Mucosa of descending colon (tissue), 3 donors: ENCODE results near the gene PBX3. TPM values are rescaled to one million over a fixed set of nuclear protein-coding genes. Genes with fewer than 3 reads are reported as not detected.

Experiments used
- ATAC-seq: fragments of 200-7000 bp; cut with Tn5 transposase; one replicate; pipeline ENCODE4 v1.9.1; 2020; ENCODE audit warnings: mild to moderate bottlenecking, moderate library complexity
- DNase-seq, 3 donors: peaks; one replicate each; pipeline ENCODE4 v3.0.0-alpha.2; 2020
- H3K36me3 ChIP-seq: fragments of 200-600 bp; one replicate; pipeline ENCODE4 v1.8.0; 2021; ENCODE audit warnings: low read depth, mild to moderate bottlenecking
- H3K4me1 ChIP-seq: fragments of 200-600 bp; one replicate; pipeline ENCODE4 v1.8.0; 2021; ENCODE audit warnings: low read depth, mild to moderate bottlenecking
- H3K4me3 ChIP-seq: fragments of 200-600 bp; one replicate; pipeline ENCODE4 v1.8.0; 2021; ENCODE audit warnings: mild to moderate bottlenecking
- H3K9me3 ChIP-seq: fragments of 200-600 bp; one replicate; pipeline ENCODE4 v1.8.0; 2021; ENCODE audit warnings: mild to moderate bottlenecking
- intact Hi-C, 2 donors: fragments of 100-400 bp; cut with DNase I in 1 of 2; cut with micrococcal nuclease in 1 of 2; formaldehyde crosslinking; loops; one replicate each; pipeline versions ENCODE4 v1.11.0 to v1.11.1; 2022; cut with DNase I, micrococcal nuclease
- total RNA-seq, 3 donors: library from RNA; stranded (reverse); fragmentation: NEBNext Ultra II Directional in 2 of 3; extraction: Animal tissue kit (Norgen Biotek cat#: 25700) in 2 of 3; gene quantifications; one replicate each; pipeline versions ENCODE4 v1.2.1 to v1.2.4, GENCODE V29; 2021 to 2023
- TF ChIP-seq, protein P1 (sequence below): fragments of 200-600 bp; IDR thresholded peaks from one replicate; pipeline ENCODE4 v1.8.0; 2022; ENCODE audit warnings: antibody characterized with exemption, mild to moderate bottlenecking
- donor health status: DM: no; HTN: no; CAD: no; lungs with moderate emphysema.
- donor health status: DM: no; HTN: no; CAD: no.
- donor health status: DM: no; HTN: yes; CAD: no.

Gene PBX3
- total RNA-seq, 3 donors from 2014 or later, result 11.7 to 71.7 (median 17.4) TPM

DNA sequence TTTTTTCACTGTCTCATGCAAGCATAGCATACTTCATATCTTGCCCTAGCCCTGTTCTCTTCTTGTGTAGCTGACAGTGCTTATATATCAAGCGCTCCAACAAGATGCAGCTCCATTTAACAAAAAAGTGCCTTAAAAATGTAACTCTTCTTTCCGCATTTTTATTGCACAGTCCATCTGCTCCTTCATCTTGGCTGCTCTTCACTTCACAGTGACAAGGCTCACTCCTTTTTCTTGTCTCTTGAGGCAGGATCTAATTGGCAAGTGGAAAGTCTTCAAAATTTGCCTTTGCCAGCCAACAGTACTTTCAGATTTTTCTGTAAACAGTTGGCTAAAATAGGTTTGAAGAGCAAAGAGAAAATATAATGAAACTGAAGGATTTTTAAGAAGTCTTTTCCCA, 161.8 kb downstream of the PBX3 start:
- no peak for ATAC-seq
- intact Hi-C loops, result no loop called here
- H3K36me3 ChIP-seq, result no peaks in the 10 kb centered on the region

GRCh38 chr9:125909459-125909858, 162.3 kb downstream of the PBX3 start:
- DNase-seq (no peak), ATAC-seq (no peak)
- intact Hi-C loops, result no loop called here
- TF ChIP-seq, protein P1, sequence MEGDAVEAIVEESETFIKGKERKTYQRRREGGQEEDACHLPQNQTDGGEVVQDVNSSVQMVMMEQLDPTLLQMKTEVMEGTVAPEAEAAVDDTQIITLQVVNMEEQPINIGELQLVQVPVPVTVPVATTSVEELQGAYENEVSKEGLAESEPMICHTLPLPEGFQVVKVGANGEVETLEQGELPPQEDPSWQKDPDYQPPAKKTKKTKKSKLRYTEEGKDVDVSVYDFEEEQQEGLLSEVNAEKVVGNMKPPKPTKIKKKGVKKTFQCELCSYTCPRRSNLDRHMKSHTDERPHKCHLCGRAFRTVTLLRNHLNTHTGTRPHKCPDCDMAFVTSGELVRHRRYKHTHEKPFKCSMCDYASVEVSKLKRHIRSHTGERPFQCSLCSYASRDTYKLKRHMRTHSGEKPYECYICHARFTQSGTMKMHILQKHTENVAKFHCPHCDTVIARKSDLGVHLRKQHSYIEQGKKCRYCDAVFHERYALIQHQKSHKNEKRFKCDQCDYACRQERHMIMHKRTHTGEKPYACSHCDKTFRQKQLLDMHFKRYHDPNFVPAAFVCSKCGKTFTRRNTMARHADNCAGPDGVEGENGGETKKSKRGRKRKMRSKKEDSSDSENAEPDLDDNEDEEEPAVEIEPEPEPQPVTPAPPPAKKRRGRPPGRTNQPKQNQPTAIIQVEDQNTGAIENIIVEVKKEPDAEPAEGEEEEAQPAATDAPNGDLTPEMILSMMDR, result no peak
- Histone ChIP-seq H3K4me3 (no peak overlapping the region), H3K9me3 (no peaks in the 10 kb centered on the region), H3K4me1 (no peaks in the 10 kb centered on the region), H3K36me3 (no peaks in the 10 kb centered on the region)

More for the DNA sequence above, 161.8 kb downstream of the PBX3 start:
- TF ChIP-seq, protein P1, result no peak
- Histone ChIP-seq H3K4me1 (no peaks in the 10 kb centered on the region), H3K4me3 (no peak overlapping the region), H3K9me3 (no peaks in the 10 kb centered on the region)
- no peak for DNase-seq

DNA sequence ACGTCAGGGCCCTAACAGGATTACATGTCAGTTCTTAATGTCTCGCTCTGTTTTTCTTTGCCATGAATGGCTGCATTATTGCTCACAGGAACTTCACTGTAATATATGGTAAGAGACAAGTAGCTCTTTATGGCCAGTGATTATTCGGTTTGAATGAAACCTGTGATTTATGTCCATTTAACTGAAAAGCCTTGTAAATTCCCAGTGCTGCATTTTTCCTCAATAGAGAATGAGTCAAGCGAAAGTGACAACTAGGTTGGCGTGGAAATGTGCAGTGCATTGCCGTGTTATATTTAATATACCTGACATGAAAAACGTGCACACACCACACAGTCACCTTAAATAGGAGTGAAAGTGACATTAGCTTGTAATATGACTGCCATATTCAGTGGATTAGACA, 163.1 kb downstream of the PBX3 start:
- no peaks in the 10 kb centered on the region for H3K4me1 ChIP-seq
- DNase-seq, result no peak
- H3K9me3 ChIP-seq, result no peaks in the 10 kb centered on the region
- no peaks in the 10 kb centered on the region for H3K36me3 ChIP-seq
- H3K4me3 ChIP-seq, result no peak overlapping the region
- TF ChIP-seq, protein P1, result no peak
- intact Hi-C loops, result no loop called here
- ATAC-seq, result no peak

DNA sequence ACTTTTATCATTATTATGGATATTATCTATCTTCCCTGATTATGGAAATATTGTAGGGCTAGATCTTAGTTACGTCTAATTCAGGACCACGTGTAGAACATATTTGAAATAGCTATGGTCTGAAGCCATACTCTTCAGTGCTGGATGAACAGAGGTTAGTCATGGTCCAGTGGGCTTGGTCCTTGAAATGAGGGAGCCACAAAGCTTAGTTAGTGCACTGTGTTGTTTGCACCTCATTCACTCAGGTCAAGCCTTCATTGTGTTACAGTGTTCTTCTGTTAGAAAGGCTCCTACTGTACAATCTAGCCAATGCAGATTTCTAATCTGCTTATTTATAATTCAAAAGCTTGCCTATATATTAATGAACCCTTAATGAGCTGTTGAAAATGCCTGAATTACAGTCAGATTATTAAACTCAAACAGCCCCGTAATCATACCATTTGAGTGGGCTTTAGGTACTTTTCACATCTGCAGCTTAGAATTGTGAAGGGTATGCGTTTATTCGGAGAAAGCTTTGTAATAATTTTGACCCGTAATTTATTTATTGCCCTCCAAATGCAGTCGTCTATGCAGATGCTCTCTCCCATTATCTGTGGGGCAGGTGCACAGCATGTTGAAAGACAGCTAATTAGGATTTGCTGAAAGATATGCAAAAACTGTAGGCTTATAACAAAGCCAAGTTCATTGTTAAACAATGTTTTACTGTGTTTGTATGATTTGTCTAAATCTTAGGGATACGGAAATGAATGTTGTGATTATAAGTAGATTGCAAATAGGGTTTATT, 164.9 kb downstream of the PBX3 start:
- Histone ChIP-seq H3K4me3 (no peak overlapping the region), H3K36me3 (no peaks in the 10 kb centered on the region), H3K9me3 (no peaks in the 10 kb centered on the region), H3K4me1 (no peaks in the 10 kb centered on the region)
- TF ChIP-seq, protein P1, result no peak
- ATAC-seq (no peak), DNase-seq (no peak)
- intact Hi-C loops, result no loop called here

DNA sequence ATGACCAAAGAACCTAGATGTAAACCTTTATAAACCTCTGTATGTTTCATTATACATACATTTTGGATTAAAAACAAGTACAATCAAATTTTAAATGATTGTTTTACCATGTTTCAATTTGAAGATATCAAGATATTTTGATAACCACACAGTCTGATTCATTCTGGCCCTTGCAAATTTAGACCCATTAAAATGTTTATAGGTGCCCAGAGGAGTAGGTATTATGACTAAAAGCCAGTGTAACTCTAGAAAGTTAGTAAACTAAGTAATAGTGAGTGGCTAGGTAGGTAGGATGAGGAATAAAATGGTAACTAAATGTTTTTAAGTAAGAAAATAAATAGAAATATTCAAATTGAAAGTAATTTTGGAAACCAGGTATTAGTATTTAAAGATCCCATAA, 165.5 kb downstream of the PBX3 start:
- H3K36me3 ChIP-seq, result no peaks in the 10 kb centered on the region
- intact Hi-C loops, result no loop called here
- DNase-seq (no peak), ATAC-seq (no peak)
- no peaks in the 10 kb centered on the region for H3K9me3 ChIP-seq
- TF ChIP-seq, protein P1, result no peak
- H3K4me3 ChIP-seq, result no peak overlapping the region
- H3K4me1 ChIP-seq, result no peaks in the 10 kb centered on the region
